ENCODE results near the gene FAM13C. TPM values are rescaled to one million over a fixed set of nuclear protein-coding genes. Genes with fewer than 3 reads are reported as not detected.

The FAM13C gene
- polyA plus RNA-seq, 1 of the 3 experiments (the other 2 are of a cell fraction): 7.6 TPM

DNA sequence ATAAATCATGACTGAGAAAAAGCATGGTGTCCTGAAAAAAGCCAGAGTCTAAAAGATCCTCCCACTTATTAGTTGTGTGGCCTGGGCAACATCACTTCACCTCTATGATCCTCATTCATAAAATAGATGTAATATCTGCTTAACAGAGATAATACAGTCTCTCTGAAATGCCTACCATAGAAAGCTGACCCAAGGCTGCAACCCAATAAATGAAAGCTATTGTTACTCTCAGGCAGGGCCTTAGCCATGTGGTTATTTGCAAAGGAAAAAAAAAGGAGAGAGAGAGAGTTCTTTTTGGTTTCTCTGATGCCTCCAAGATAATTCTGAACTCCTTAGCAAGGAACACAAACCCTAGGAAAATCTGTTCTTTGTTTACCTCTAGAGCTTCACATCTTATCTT, 7.9 kb downstream of the FAM13C start:
- Histone ChIP-seq H3K9me3 (no peaks in the 10 kb centered on the region), H3K4me3 (ENCODE audit: low read depth in 2 of 2, low read length in 1 of 2) (no peak overlapping the region), H3K4me1 (ENCODE audit: control insufficient read depth in 1 of 2, insufficient read depth in 2 of 2, low read depth in 1 of 2, low read length in 1 of 2) (no peaks in the 10 kb centered on the region), H3K27ac (ENCODE audit: low read depth in 2 of 2, low read length in 1 of 2) (no peak overlapping the region), H3K9ac (no peak overlapping the region), H2AFZ (ENCODE audit: low read depth) (no peak overlapping the region), H3K27me3 (ENCODE audit: insufficient read depth) (no peaks in the 10 kb centered on the region), H3K4me2 (no peak overlapping the region), H3K36me3 (replicated peaks in 1 of 2; ENCODE audit: control insufficient read depth in 1 of 2, insufficient read depth in 2 of 2, low read length in 1 of 2) (peaks cover 40 to 42% of the 10 kb centered on the region in 2 experiments), H4K20me1 (ENCODE audit: insufficient read depth) (no peaks in the 10 kb centered on the region; the same call in 1 of the 2 replicates), H3F3A (replicated peaks; ENCODE audit: insufficient read depth) (no peaks in the 10 kb centered on the region), H3K79me2 (ENCODE audit: insufficient read depth) (peaks cover under 1% of the 10 kb centered on the region; the same call in 1 of the 2 replicates), H3K9me2 (no peaks in the 10 kb centered on the region)
- ChIA-PET POLR2A (no interaction called here), CTCF (no interaction called here)
- TF ChIP-seq NRF1 (IDR thresholded peaks at IDR 0.05; ENCODE audit: low read depth, low read length) (no peak), FOSL2 (IDR thresholded peaks at IDR 0.05; ENCODE audit: borderline replicate concordance, low read depth) (no peak), RCOR1 (IDR thresholded peaks at IDR 0.05; ENCODE audit: low read length) (no peak), EP300 (IDR thresholded peaks at IDR 0.05; ENCODE audit: borderline replicate concordance in 1 of 2, low read depth in 1 of 2, low read length in 1 of 2) (no peak), TCF12 (IDR thresholded peaks at IDR 0.05) (no peak), YY1 (IDR thresholded peaks at IDR 0.05; ENCODE audit: low read depth) (no peak), CHD2 (IDR thresholded peaks at IDR 0.05; ENCODE audit: low read length, partially characterized antibody) (no peak), RFX5 (IDR thresholded peaks at IDR 0.05; ENCODE audit: low read length) (no peak), ELF1 (IDR thresholded peaks at IDR 0.05) (no peak), TEAD4 (IDR thresholded peaks at IDR 0.05; ENCODE audit: borderline replicate concordance, insufficient read depth) (no peak), MXI1 (IDR thresholded peaks at IDR 0.05; ENCODE audit: low read depth, low read length) (no peak), TAF1 (IDR thresholded peaks at IDR 0.05; ENCODE audit: borderline replicate concordance, low read depth, low read length) (no peak)
- TF ChIP-seq, protein P1, sequence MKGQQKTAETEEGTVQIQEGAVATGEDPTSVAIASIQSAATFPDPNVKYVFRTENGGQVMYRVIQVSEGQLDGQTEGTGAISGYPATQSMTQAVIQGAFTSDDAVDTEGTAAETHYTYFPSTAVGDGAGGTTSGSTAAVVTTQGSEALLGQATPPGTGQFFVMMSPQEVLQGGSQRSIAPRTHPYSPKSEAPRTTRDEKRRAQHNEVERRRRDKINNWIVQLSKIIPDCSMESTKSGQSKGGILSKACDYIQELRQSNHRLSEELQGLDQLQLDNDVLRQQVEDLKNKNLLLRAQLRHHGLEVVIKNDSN (IDR thresholded peaks at IDR 0.05; ENCODE audit: borderline replicate concordance, low read depth): no peak
- TF ChIP-seq, protein P2, sequence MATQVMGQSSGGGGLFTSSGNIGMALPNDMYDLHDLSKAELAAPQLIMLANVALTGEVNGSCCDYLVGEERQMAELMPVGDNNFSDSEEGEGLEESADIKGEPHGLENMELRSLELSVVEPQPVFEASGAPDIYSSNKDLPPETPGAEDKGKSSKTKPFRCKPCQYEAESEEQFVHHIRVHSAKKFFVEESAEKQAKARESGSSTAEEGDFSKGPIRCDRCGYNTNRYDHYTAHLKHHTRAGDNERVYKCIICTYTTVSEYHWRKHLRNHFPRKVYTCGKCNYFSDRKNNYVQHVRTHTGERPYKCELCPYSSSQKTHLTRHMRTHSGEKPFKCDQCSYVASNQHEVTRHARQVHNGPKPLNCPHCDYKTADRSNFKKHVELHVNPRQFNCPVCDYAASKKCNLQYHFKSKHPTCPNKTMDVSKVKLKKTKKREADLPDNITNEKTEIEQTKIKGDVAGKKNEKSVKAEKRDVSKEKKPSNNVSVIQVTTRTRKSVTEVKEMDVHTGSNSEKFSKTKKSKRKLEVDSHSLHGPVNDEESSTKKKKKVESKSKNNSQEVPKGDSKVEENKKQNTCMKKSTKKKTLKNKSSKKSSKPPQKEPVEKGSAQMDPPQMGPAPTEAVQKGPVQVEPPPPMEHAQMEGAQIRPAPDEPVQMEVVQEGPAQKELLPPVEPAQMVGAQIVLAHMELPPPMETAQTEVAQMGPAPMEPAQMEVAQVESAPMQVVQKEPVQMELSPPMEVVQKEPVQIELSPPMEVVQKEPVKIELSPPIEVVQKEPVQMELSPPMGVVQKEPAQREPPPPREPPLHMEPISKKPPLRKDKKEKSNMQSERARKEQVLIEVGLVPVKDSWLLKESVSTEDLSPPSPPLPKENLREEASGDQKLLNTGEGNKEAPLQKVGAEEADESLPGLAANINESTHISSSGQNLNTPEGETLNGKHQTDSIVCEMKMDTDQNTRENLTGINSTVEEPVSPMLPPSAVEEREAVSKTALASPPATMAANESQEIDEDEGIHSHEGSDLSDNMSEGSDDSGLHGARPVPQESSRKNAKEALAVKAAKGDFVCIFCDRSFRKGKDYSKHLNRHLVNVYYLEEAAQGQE (IDR thresholded peaks at IDR 0.05; ENCODE audit: low read depth, low read length): no peak
- TF ChIP-seq, protein P3, sequence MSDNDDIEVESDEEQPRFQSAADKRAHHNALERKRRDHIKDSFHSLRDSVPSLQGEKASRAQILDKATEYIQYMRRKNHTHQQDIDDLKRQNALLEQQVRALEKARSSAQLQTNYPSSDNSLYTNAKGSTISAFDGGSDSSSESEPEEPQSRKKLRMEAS (IDR thresholded peaks at IDR 0.05; ENCODE audit: low read depth): no peak
- TF ChIP-seq, protein P4, sequence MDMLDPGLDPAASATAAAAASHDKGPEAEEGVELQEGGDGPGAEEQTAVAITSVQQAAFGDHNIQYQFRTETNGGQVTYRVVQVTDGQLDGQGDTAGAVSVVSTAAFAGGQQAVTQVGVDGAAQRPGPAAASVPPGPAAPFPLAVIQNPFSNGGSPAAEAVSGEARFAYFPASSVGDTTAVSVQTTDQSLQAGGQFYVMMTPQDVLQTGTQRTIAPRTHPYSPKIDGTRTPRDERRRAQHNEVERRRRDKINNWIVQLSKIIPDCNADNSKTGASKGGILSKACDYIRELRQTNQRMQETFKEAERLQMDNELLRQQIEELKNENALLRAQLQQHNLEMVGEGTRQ (IDR thresholded peaks at IDR 0.05; ENCODE audit: borderline replicate concordance, low read depth, low read length): no peak
- TF ChIP-seq, protein P5, sequence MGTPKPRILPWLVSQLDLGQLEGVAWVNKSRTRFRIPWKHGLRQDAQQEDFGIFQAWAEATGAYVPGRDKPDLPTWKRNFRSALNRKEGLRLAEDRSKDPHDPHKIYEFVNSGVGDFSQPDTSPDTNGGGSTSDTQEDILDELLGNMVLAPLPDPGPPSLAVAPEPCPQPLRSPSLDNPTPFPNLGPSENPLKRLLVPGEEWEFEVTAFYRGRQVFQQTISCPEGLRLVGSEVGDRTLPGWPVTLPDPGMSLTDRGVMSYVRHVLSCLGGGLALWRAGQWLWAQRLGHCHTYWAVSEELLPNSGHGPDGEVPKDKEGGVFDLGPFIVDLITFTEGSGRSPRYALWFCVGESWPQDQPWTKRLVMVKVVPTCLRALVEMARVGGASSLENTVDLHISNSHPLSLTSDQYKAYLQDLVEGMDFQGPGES (IDR thresholded peaks at IDR 0.05; ENCODE audit: low read depth, low read length): no peak
- TF ChIP-seq, protein P6, sequence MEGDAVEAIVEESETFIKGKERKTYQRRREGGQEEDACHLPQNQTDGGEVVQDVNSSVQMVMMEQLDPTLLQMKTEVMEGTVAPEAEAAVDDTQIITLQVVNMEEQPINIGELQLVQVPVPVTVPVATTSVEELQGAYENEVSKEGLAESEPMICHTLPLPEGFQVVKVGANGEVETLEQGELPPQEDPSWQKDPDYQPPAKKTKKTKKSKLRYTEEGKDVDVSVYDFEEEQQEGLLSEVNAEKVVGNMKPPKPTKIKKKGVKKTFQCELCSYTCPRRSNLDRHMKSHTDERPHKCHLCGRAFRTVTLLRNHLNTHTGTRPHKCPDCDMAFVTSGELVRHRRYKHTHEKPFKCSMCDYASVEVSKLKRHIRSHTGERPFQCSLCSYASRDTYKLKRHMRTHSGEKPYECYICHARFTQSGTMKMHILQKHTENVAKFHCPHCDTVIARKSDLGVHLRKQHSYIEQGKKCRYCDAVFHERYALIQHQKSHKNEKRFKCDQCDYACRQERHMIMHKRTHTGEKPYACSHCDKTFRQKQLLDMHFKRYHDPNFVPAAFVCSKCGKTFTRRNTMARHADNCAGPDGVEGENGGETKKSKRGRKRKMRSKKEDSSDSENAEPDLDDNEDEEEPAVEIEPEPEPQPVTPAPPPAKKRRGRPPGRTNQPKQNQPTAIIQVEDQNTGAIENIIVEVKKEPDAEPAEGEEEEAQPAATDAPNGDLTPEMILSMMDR (IDR thresholded peaks at IDR 0.05): no peak
- DNase-seq: no peak
